Central memory CD8-positive, alpha-beta T cell (primary cell): ENCODE results near the gene ENTREP1.

Experiments used
- ATAC-seq: fragments of 150-1000 bp; cut with Tn5 transposase; replicated peaks from 2 replicates; pipeline ENCODE4 v1.10.0; 2022; ENCODE audit warnings: mild to moderate bottlenecking, moderate FRiP score, moderate number of reproducible peaks; ENCODE audit not compliant: poor library complexity, severe bottlenecking; ENCODE audit errors: extremely low read depth
- DNase-seq, 2 donors: peaks; one replicate each; pipeline ENCODE4 v3.0.0; 2021; ENCODE audit warnings: low spot score in 2 of 2
- H3K27ac Mint-ChIP-seq: one replicate; pipeline ENCODE4 v1.8.0; 2022; ENCODE audit warnings: low read depth, mild to moderate bottlenecking, moderate library complexity, mixed read lengths
- H3K27me3 Mint-ChIP-seq: one replicate; pipeline ENCODE4 v1.8.0; 2022; ENCODE audit warnings: mixed read lengths
- H3K36me3 Mint-ChIP-seq: one replicate; pipeline ENCODE4 v1.8.0; 2022; ENCODE audit warnings: mild to moderate bottlenecking, moderate library complexity, mixed read lengths; ENCODE audit not compliant: insufficient read depth
- H3K4me1 Mint-ChIP-seq: one replicate; pipeline ENCODE4 v1.8.0; 2022; ENCODE audit warnings: mixed read lengths
- H3K4me3 Mint-ChIP-seq: one replicate; pipeline ENCODE4 v1.8.0; 2022; ENCODE audit warnings: mild to moderate bottlenecking, moderate library complexity, mixed read lengths
- H3K9me3 Mint-ChIP-seq: one replicate; pipeline ENCODE4 v1.8.0; 2022; ENCODE audit warnings: mixed read lengths

The ENTREP1 gene

GRCh38 chr9:69357030-69357775, 32.2 kb downstream of the ENTREP1 start:
- H3K27ac Mint-ChIP-seq: no peak overlapping the region
- no peak for ATAC-seq
- H3K36me3 Mint-ChIP-seq: no peaks in the 10 kb centered on the region

GRCh38 chr9:69357821-69358220, 32.8 kb downstream of the ENTREP1 start:
- no peaks in the 10 kb centered on the region for H3K4me1 Mint-ChIP-seq
- ATAC-seq: no peak
- H3K27ac Mint-ChIP-seq: no peak overlapping the region
- no peak for DNase-seq
- H3K4me3 Mint-ChIP-seq: no peak overlapping the region
- H3K27me3 Mint-ChIP-seq: peaks cover 19% of the 10 kb centered on the region
- H3K36me3 Mint-ChIP-seq: no peaks in the 10 kb centered on the region
- no peaks in the 10 kb centered on the region for H3K9me3 Mint-ChIP-seq

More at GRCh38 chr9:69357030-69357775, 32.2 kb downstream of the ENTREP1 start:
- no peak overlapping the region for H3K4me3 Mint-ChIP-seq
- H3K4me1 Mint-ChIP-seq: no peaks in the 10 kb centered on the region
- no peak for DNase-seq
- H3K27me3 Mint-ChIP-seq: peaks cover 19% of the 10 kb centered on the region
- no peaks in the 10 kb centered on the region for H3K9me3 Mint-ChIP-seq

GRCh38 chr9:69363191-69363590, 38.2 kb downstream of the ENTREP1 start:
- H3K27me3 Mint-ChIP-seq: peaks cover 6% of the 10 kb centered on the region
- no peak overlapping the region for H3K27ac Mint-ChIP-seq
- H3K36me3 Mint-ChIP-seq: no peaks in the 10 kb centered on the region
- ATAC-seq: no peak
- H3K4me3 Mint-ChIP-seq: no peak overlapping the region
- H3K4me1 Mint-ChIP-seq: no peaks in the 10 kb centered on the region
- H3K9me3 Mint-ChIP-seq: peaks cover 1% of the 10 kb centered on the region
- DNase-seq: no peak

GRCh38 chr9:69364510-69365150, 39.6 kb downstream of the ENTREP1 start:
- Mint-ChIP-seq H3K27ac (no peak overlapping the region), H3K9me3 (peaks cover 4% of the 10 kb centered on the region), H3K36me3 (no peaks in the 10 kb centered on the region), H3K4me3 (no peak overlapping the region), H3K4me1 (no peaks in the 10 kb centered on the region), H3K27me3 (peaks cover 19% of the 10 kb centered on the region)
- no peak for DNase-seq
- no peak for ATAC-seq

- Mint-ChIP-seq H3K4me1 (no peaks in the 10 kb centered on the region), H3K36me3 (no peaks in the 10 kb centered on the region), H3K27ac (no peak overlapping the region), H3K9me3 (peaks cover 4% of the 10 kb centered on the region), H3K4me3 (no peak overlapping the region), H3K27me3 (peaks cover 37% of the 10 kb centered on the region)
- ATAC-seq: no peak
- DNase-seq: no peak
Measured at GRCh38 chr9:69370430-69370829, 45.4 kb downstream of the ENTREP1 start.

GRCh38 chr9:69371001-69371400, 46.0 kb downstream of the ENTREP1 start:
- no peak for DNase-seq
- no peaks in the 10 kb centered on the region for H3K4me1 Mint-ChIP-seq
- peaks cover 37% of the 10 kb centered on the region for H3K27me3 Mint-ChIP-seq

GRCh38 chr9:69376651-69377050, 51.6 kb downstream of the ENTREP1 start:
- Mint-ChIP-seq H3K9me3 (no peaks in the 10 kb centered on the region), H3K27me3 (peaks cover 22% of the 10 kb centered on the region), H3K4me3 (no peak overlapping the region), H3K4me1 (no peaks in the 10 kb centered on the region), H3K27ac (no peak overlapping the region), H3K36me3 (no peaks in the 10 kb centered on the region)
- DNase-seq: no peak
- no peak for ATAC-seq

More at GRCh38 chr9:69371001-69371400, 46.0 kb downstream of the ENTREP1 start:
- H3K4me3 Mint-ChIP-seq: no peak overlapping the region
- no peak for ATAC-seq
- H3K36me3 Mint-ChIP-seq: no peaks in the 10 kb centered on the region
- H3K9me3 Mint-ChIP-seq: peaks cover 4% of the 10 kb centered on the region
- H3K27ac Mint-ChIP-seq: no peak overlapping the region

- H3K9me3 Mint-ChIP-seq: no peaks in the 10 kb centered on the region
- DNase-seq (no peak), ATAC-seq (no peak)
- no peaks in the 10 kb centered on the region for H3K4me1 Mint-ChIP-seq
- no peak overlapping the region for H3K4me3 Mint-ChIP-seq
- peaks cover 28% of the 10 kb centered on the region for H3K27me3 Mint-ChIP-seq
- H3K27ac Mint-ChIP-seq: no peak overlapping the region
- H3K36me3 Mint-ChIP-seq: no peaks in the 10 kb centered on the region
Measured at GRCh38 chr9:69377291-69377690, 52.3 kb downstream of the ENTREP1 start.

GRCh38 chr9:69377981-69378380, 53.0 kb downstream of the ENTREP1 start:
- Mint-ChIP-seq H3K27me3 (peaks cover 32% of the 10 kb centered on the region), H3K9me3 (no peaks in the 10 kb centered on the region), H3K4me1 (no peaks in the 10 kb centered on the region), H3K36me3 (no peaks in the 10 kb centered on the region), H3K4me3 (no peak overlapping the region), H3K27ac (no peak overlapping the region)
- DNase-seq: no peak
- ATAC-seq: no peak

GRCh38 chr9:69379270-69379982, 54.4 kb downstream of the ENTREP1 start:
- no peak for DNase-seq
- Mint-ChIP-seq H3K27ac (no peak overlapping the region), H3K4me3 (no peak overlapping the region), H3K27me3 (peaks cover 24% of the 10 kb centered on the region), H3K9me3 (no peaks in the 10 kb centered on the region), H3K36me3 (no peaks in the 10 kb centered on the region), H3K4me1 (no peaks in the 10 kb centered on the region)
- no peak for ATAC-seq

- ATAC-seq (no peak), DNase-seq (no peak)
- H3K36me3 Mint-ChIP-seq: no peaks in the 10 kb centered on the region
- H3K9me3 Mint-ChIP-seq: no peaks in the 10 kb centered on the region
- no peaks in the 10 kb centered on the region for H3K4me1 Mint-ChIP-seq
- H3K27ac Mint-ChIP-seq: no peak overlapping the region
- H3K27me3 Mint-ChIP-seq: peaks cover 18% of the 10 kb centered on the region
- H3K4me3 Mint-ChIP-seq: no peak overlapping the region
Measured at GRCh38 chr9:69380301-69380700, 55.3 kb downstream of the ENTREP1 start.

- no peak overlapping the region for H3K4me3 Mint-ChIP-seq
- no peaks in the 10 kb centered on the region for H3K4me1 Mint-ChIP-seq
- H3K27ac Mint-ChIP-seq: no peak overlapping the region
- no peaks in the 10 kb centered on the region for H3K36me3 Mint-ChIP-seq
- DNase-seq: no peak
- no peak for ATAC-seq
- H3K9me3 Mint-ChIP-seq: no peaks in the 10 kb centered on the region
- peaks cover 22% of the 10 kb centered on the region for H3K27me3 Mint-ChIP-seq
Measured at GRCh38 chr9:69380811-69381210, 55.8 kb downstream of the ENTREP1 start.

- Mint-ChIP-seq H3K27me3 (peaks cover 29% of the 10 kb centered on the region), H3K9me3 (no peaks in the 10 kb centered on the region), H3K27ac (no peak overlapping the region), H3K4me3 (no peak overlapping the region), H3K36me3 (no peaks in the 10 kb centered on the region), H3K4me1 (no peaks in the 10 kb centered on the region)
- no peak for ATAC-seq
- DNase-seq: no peak
Measured at GRCh38 chr9:69382135-69382534, 57.1 kb downstream of the ENTREP1 start.
